CD4-positive, CD25-positive, alpha-beta regulatory T cell (primary cell): ENCODE results near the gene SMDT1. TPM values are rescaled to one million over a fixed set of nuclear protein-coding genes. Genes with fewer than 3 reads are reported as not detected.

ENCODE experiments used
- ATAC-seq, 2 donors: fragments of 150-1000 bp; cut with Tn5 transposase; one replicate each; pipeline ENCODE4 v1.10.0; 2021; ENCODE audit warnings: low read depth in 2 of 2, moderate number of reproducible peaks in 2 of 2, moderate library complexity in 1 of 2
- DNase-seq, 3 donors: peaks; one replicate each; pipeline versions ENCODE4 v3.0.0 to v3.0.0-alpha.2; 2012 to 2022; ENCODE audit warnings: mixed read lengths in 1 of 3
- H3K27ac ChIP-seq: one replicate; pipeline ENCODE4 v1.7.0; 2013; ENCODE audit warnings: mild to moderate bottlenecking, low read length; ENCODE audit not compliant: insufficient read depth, poor library complexity, severe bottlenecking
- H3K27me3 ChIP-seq: one replicate; pipeline ENCODE4 v1.7.0; 2013; ENCODE audit warnings: low read length; ENCODE audit not compliant: control insufficient read depth, insufficient read depth
- H3K36me3 ChIP-seq: one replicate; pipeline ENCODE4 v1.7.0; 2013; ENCODE audit warnings: mild to moderate bottlenecking, low read length, moderate library complexity; ENCODE audit not compliant: control insufficient read depth, insufficient read depth
- H3K4me1 ChIP-seq: 2 replicates; pipeline ENCODE4 v1.7.0; 2013; ENCODE audit warnings: mild to moderate bottlenecking, low read length; ENCODE audit not compliant: insufficient read depth, control insufficient read depth, poor library complexity, severe bottlenecking
- H3K4me3 ChIP-seq: one replicate; pipeline ENCODE4 v1.7.0; 2013; ENCODE audit warnings: low read depth, mild to moderate bottlenecking, low read length, moderate library complexity
- H3K9me3 ChIP-seq, 2 experiments: 1 replicate in 1 of 2; 2 replicates in 1 of 2; pipeline ENCODE4 v1.7.0; 2013; ENCODE audit warnings: low read length in 2 of 2, mild to moderate bottlenecking in 1 of 2, moderate library complexity in 1 of 2; ENCODE audit not compliant: control insufficient read depth in 2 of 2
- H3K27ac Mint-ChIP-seq, 3 donors: one replicate each; pipeline ENCODE4 v1.8.0; 2020 to 2022; ENCODE audit warnings: mild to moderate bottlenecking in 3 of 3, mixed read lengths in 3 of 3, moderate library complexity in 2 of 3
- H3K27me3 Mint-ChIP-seq: one replicate; pipeline ENCODE4 v1.8.0; 2022; ENCODE audit warnings: mild to moderate bottlenecking, mixed read lengths
- H3K36me3 Mint-ChIP-seq: one replicate; pipeline ENCODE4 v1.8.0; 2020; ENCODE audit warnings: mixed read lengths
- H3K4me1 Mint-ChIP-seq, 4 donors: one replicate each; pipeline ENCODE4 v1.8.0; 2020 to 2022; ENCODE audit warnings: mixed read lengths in 4 of 4, mild to moderate bottlenecking in 1 of 4
- H3K4me3 Mint-ChIP-seq, 4 donors: one replicate each; pipeline ENCODE4 v1.8.0; 2020 to 2022; ENCODE audit warnings: mild to moderate bottlenecking in 4 of 4, mixed read lengths in 4 of 4, moderate library complexity in 3 of 4
- H3K9me3 Mint-ChIP-seq, 7 donors: one replicate each; pipeline ENCODE4 v1.8.0; 2020 to 2022; ENCODE audit warnings: mixed read lengths in 7 of 7, mild to moderate bottlenecking in 3 of 7, moderate library complexity in 2 of 7
- polyA plus RNA-seq, 4 donors: library from polyadenylated mRNA; unstranded; fragments of 300-500 nt; fragmentation: Illumina TruSeq; gene quantifications; one replicate each; pipeline ENCODE4 v1.2.3, GENCODE V29; 2021
- total RNA-seq: library from RNA; stranded (reverse); gene quantifications from one replicate; pipeline ENCODE4 v1.2.3, GENCODE V29; 2022

The SMDT1 gene
- total and polyA plus RNA-seq, 5 donors from 2014 or later, result 77.0 to 263 (median 139) TPM

- peak overlapping the region in 1 of 4 donors; percentile 68 for H3K4me3 Mint-ChIP-seq
- Histone ChIP-seq H3K4me3 (no peak overlapping the region), H3K27me3 (no peaks in the 10 kb centered on the region), H3K36me3 (no peaks in the 10 kb centered on the region), H3K9me3 (no peaks in the 10 kb centered on the region), H3K4me1 (no peaks in the 10 kb centered on the region), H3K27ac (no peak overlapping the region)
- no peaks in the 10 kb centered on the region for H3K36me3 Mint-ChIP-seq
- DNase-seq, result no peak
- no peak for ATAC-seq
- peak overlapping the region in 1 of 3 donors; percentile 34 for H3K27ac Mint-ChIP-seq
- H3K27me3 Mint-ChIP-seq, result no peaks in the 10 kb centered on the region
- H3K9me3 Mint-ChIP-seq, result no peaks in the 10 kb centered on the region
- H3K4me1 Mint-ChIP-seq, result peaks cover 0 to 2% (median 0%) of the 10 kb centered on the region in 4 donors
Observed at GRCh38 chr22:42131562-42131961, 52.1 kb downstream of the SMDT1 start.

GRCh38 chr22:42132457-42132856 is 53.0 kb downstream of the SMDT1 start:
- no peak for ATAC-seq
- no peaks in the 10 kb centered on the region for H3K36me3 Mint-ChIP-seq
- no peak overlapping the region for H3K4me3 ChIP-seq
- no peaks in the 10 kb centered on the region for H3K4me1 ChIP-seq
- H3K4me1 Mint-ChIP-seq, result peaks cover 0 to 2% (median 0%) of the 10 kb centered on the region in 4 donors
- H3K9me3 Mint-ChIP-seq, result no peaks in the 10 kb centered on the region
- H3K27ac ChIP-seq, result no peak overlapping the region
- no peaks in the 10 kb centered on the region for H3K27me3 Mint-ChIP-seq
- H3K9me3 ChIP-seq, result no peaks in the 10 kb centered on the region
- H3K27ac Mint-ChIP-seq, result no peak overlapping the region
- no peak for DNase-seq
- no peak overlapping the region for H3K4me3 Mint-ChIP-seq
- no peaks in the 10 kb centered on the region for H3K27me3 ChIP-seq
- no peaks in the 10 kb centered on the region for H3K36me3 ChIP-seq

Other genes with a start within 250 kb of the SMDT1 start
- gene SREBF2, start 246.6 kb upstream of the SMDT1 start, total RNA-seq, result 98.6 TPM
- 10 to 100 TPM; 12.8 to 14.7 (median 13.5) TPM for gene SREBF2, start 246.6 kb upstream of the SMDT1 start, polyA plus RNA-seq
- 0.27 TPM for gene SHISA8, start 164.6 kb upstream of the SMDT1 start, total RNA-seq
- under 1 TPM in 1 of 4 donors, not detected in 3; 0.28 TPM for gene SHISA8, start 164.6 kb upstream of the SMDT1 start, polyA plus RNA-seq
- gene TNFRSF13C, start 152.9 kb upstream of the SMDT1 start, total RNA-seq, result 10.1 TPM
- 1 to 10 TPM; 1.2 to 3.6 (median 2.0) TPM for gene TNFRSF13C, start 152.9 kb upstream of the SMDT1 start, polyA plus RNA-seq
- gene CENPM, start 132.5 kb upstream of the SMDT1 start, total RNA-seq, result 33.9 TPM
- gene CENPM, start 132.5 kb upstream of the SMDT1 start, polyA plus RNA-seq, result 10 to 100 TPM; 52.9 to 75.7 (median 65.8) TPM
- gene SEPTIN3, start 110.3 kb upstream of the SMDT1 start, total RNA-seq, result 0.67 TPM
- gene SEPTIN3, start 110.3 kb upstream of the SMDT1 start, polyA plus RNA-seq, result under 1 TPM in 3 of 4 donors, not detected in 1; 0.11 to 0.49 (median 0.39) TPM
- gene WBP2NL, start 80.9 kb upstream of the SMDT1 start, total RNA-seq, result 2.9 TPM
- gene WBP2NL, start 80.9 kb upstream of the SMDT1 start, polyA plus RNA-seq, result 1 to 10 TPM in 1 of 4 donors, under 1 TPM in 3; 0.46 to 1.5 (median 0.62) TPM
- 12.7 TPM for gene NAGA, start 8.9 kb upstream of the SMDT1 start, total RNA-seq
- 10 to 100 TPM; 17.9 to 29.0 (median 26.0) TPM for gene NAGA, start 8.9 kb upstream of the SMDT1 start, polyA plus RNA-seq
- 1.8 TPM for gene PHETA2, start 5.5 kb upstream of the SMDT1 start, total RNA-seq
- 1 to 10 TPM; 1.5 to 2.6 (median 2.1) TPM for gene PHETA2, start 5.5 kb upstream of the SMDT1 start, polyA plus RNA-seq
- gene NDUFA6, start 11.1 kb downstream of the SMDT1 start, total RNA-seq, result 60.2 TPM
- 100 to 1,000 TPM; 143 to 216 (median 165) TPM for gene NDUFA6, start 11.1 kb downstream of the SMDT1 start, polyA plus RNA-seq
- gene CYP2D6, start 51.1 kb downstream of the SMDT1 start, total RNA-seq, result 9.0 TPM
- under 1 TPM in 2 of 4 donors, not detected in 2; 0.17 to 0.26 TPM for gene CYP2D6, start 51.1 kb downstream of the SMDT1 start, polyA plus RNA-seq
- 101 TPM for gene TCF20, start 191.0 kb downstream of the SMDT1 start, total RNA-seq
- 1 to 10 TPM; 1.4 to 2.1 (median 1.9) TPM for gene TCF20, start 191.0 kb downstream of the SMDT1 start, polyA plus RNA-seq